Activated naive CD4-positive, alpha-beta T cell treated with Interleukin-2 at 50 U/mL for 16 hours (primary cell): ENCODE data around the gene SLC5A4.
"Not testable (repeated sequence)": the region's sequence is repeated elsewhere in the genome, so short reads cannot be mapped to it uniquely, and the experiment has no call there.

Source experiments
- DNase-seq: peaks from one replicate; pipeline ENCODE4 v3.0.0-alpha.2; 2020

SLC5A4 gene

DNA sequence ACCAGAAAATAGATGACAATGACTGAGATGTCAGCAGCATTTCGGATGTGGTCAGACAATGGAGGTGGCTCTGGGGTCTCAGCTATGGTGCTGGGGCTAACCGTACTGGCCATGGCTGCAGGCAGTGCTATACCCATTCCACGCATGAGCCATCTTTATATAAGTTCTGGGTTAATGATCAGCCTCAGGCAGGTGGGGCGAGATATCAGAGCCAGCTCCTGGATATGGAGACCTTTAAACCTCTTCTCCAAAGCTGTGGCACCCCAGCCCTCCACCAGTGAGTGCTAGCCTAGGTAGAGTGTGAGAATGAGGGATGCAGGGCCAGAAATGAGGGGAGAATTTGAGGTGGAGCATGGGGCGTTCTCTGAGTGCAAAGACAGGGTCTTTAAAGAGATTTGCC lies at the start of gene SLC5A4:
Gene SLC5A4, minus strand, starts transcription at position 131 of the 400 bp plus-strand sequence. Its CDS starts 18 bp downstream, at position 113.
- no peak for DNase-seq

DNA sequence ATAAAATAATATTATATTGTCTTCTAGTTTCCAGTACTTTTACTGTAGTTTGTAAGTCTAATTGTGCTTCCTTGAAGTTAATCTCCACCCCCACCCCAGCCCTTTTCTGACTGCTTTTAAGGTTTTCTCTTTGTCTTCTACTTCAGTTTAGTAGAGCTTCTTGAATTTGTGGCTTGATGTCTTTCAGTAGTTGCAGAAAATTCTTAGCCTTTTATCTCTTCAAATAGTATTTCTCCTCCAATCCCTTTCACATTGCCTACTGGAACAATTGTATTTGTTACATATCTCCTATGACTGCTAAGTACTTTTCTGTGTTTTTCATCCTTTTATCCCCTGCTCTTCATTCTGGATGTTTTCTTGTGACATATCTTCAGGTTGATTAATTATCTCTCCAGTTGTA lies 38.8 kb upstream of the SLC5A4 start:
- not testable (repeated sequence) for DNase-seq

DNA sequence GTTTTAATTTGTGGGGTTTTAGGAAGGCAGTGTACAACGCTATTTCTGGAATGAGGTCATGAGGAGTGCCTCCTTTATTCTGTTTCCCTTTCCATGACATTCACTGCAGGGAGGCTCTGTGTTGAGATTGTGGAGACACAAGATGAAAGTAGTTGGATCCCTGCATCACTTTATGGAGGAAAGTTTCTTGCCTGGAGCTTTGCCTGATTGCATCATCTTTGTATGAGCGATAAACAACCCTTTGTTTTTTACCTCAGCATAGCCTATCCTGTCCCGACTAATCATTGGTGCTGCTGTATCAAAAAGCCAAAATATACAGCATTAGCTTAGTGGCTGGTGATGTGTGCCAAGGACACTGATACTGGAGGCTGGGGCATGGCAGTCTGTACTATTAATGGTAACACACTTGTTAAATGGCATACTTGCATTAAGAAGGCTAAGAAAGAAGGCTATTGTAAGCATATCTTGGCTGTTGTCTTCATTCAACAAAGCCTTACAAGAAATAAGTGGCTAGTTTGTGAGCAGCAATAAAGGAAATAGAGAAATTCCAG lies 31.2 kb upstream of the SLC5A4 start:
- DNase-seq, result no peak

DNA sequence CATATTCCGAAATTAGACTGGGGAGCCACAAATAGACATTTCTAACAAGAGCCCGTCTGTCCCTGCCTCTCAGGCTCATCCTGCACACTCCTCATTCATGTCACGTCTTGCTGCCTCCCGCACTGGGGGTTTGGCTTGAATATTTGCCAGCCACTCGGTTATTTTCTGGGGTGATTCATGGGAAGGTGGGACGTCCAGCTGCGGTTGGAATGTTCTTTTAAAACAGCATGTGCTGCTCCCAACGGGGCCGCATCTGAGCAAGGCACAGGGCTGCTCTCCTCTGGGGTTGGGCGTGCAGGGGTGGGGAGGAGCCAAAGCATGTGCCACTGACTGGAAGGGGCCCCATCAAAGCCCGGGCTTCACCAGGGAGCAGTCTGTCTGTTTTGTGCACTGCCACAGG lies 25.9 kb upstream of the SLC5A4 start:
- DNase-seq, result no peak

DNA sequence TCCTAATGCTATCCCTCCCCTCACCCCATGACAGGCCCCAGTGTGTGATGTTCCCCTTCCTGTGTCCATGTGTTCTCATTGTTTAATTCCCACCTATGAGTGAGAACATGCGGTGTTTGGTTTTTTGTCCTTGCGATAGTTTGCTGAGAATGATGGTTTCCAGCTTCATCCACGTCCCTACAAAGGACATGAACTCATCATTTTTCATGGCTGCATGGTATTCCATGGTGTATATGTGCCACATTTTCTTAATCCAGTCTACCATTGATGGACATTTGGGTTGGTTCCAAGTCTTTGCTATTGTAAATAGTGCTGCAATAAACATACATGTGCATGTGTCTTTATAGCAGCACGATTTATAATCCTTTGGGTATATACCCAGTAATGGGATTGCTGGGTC lies 20.2 kb upstream of the SLC5A4 start:
- not testable (repeated sequence) for DNase-seq

DNA sequence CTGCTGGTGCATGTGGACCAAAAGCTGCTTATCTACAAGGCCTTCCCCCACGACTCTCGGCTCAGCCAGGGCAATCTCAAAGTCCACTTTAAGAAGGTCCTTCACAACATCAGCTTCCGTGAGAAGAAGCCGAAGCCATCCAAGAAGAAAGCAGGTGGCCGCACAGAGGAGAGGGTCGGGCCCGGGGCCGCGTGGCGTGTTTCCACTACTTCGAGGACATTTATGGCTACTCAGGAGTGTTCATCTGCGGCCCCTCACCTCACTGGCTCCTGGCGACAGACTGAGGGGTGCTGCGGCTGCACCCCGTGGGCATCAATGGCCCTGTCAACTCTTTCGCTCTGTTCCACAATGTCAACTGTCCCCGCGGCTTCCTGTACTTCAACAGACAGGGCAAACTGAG lies 16.2 kb upstream of the SLC5A4 start:
- no peak for DNase-seq

DNA sequence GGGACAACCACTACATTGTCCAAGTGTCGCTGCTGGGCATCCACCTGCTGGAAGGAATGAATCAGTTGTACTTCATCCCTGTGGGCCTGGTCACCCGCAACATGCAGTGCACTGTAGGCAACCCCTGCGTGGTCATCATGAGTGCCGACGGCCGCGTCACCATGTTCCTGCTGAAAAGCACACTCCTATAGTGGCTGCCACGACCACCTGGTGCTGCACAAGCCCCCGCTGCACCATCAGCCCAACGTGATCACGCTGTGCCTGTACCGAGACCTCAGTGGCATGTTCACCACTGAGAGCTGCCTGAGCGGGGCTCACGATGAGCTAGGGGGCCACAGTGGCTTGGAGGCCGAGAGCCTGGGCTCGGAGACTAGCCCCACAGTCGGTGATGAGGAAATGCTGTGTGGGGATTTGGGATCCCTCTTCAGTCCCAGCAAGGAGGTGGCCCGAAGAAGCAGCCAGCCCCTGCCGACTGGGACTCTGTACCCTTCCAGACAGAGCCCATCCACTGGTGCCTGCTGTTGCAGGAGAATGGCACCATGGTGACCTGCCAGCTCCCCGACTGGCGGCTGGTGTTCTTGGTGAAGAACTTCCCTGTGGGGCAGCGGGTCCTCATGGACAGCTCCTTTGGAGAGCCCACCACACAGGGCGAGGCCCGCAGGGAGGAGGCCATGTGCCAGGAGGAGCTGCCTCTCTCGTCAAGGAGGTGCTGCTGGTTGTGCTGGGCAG lies 15.7 kb upstream of the SLC5A4 start:
- no peak for DNase-seq

DNA sequence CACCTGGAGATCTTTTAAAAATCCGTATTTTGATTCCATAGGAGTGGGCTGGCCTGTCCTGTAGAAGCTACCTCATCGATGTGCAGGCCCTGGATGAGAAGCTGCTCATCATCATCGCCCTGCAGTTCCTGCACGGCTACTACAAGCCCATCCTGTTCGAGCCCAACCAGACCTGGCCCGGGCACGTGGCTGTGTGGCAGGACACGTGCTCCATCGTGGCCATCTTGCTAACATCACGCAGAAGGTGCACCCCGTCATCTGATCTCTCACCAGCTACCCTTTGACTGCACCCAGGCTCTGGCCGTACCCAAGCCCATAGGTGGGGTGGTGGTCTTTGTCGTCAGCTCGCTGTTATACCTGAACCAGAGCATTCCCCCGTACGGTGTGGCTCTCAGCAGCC lies 14.2 kb upstream of the SLC5A4 start:
- DNase-seq, result no peak

DNA sequence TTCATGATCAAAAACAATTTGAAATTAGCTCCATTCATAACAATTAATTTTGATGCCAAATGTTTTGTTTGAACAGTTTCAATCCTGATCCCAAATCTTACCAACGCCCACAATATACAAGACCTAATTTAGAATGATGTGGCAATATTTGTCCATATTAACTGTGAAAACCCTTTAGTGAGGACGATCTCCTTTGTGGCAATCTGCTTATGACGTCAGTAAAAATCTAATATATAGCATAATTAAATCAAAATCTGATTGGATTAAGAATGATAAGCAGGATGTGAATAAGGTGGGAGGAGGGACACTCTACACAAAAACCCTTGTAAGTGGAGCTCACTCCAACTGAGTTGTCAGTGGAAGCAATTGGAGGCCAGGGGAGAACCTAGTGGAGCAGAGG lies 11.9 kb upstream of the SLC5A4 start:
- no peak for DNase-seq

DNA sequence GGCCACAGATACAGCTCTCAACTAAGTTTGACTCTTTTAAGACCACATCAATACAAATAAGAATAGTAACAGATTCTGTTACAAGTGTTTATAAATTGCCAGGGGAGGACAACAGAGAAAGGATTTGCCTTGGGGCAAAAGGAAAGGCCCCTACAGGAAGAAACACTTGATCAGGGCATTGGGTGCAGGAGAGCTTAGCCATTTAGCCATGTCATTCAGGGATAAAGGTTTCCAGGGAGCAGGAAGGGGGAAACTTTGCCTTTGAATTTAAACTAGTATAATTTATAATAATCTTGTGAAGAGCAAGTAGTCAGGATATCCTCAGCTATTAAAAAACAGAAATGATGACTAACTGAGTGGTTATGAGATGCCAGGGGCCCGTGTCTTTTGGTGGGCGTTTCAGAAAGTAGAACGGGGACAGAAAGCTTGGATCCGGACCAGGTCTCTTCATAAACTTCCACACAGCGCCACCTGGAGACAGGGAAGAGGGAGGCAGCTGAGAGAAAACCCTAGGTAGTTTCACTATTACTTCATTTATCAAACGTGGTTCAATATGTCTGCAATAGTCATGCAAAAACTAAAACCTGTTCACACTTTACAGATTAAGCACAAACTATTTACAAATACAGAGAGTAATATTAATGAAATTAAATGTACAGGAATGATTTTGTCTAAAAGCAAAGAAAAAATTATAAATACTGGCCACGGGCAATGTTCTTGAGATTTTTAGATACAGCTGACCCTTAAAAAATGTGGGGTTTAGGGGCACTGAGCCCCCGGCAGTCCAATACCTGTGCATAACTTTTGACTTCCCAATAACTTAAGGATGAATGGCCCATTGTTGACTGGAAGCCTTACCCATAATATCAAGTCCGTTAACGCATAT lies 11.0 kb upstream of the SLC5A4 start:
- DNase-seq, result peak; percentile 77

DNA sequence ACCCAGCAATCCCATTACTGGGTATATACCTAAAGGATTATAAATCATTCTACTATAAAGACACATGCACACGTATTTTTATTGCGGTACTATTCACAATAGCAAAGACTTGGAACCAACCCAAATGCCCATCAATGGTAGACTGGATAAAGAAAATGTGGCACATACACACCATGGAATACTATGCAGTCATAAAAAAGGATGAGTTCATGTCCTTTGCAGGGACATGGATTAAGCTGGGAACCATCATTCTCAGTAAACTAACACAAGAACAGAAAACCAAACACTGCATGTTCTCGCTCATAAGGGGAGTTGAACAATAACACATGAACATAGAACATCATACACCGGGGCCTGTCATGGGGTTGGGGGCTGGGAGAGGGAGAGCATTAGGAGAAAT lies 8.5 kb upstream of the SLC5A4 start:
- not testable (repeated sequence) for DNase-seq

DNA sequence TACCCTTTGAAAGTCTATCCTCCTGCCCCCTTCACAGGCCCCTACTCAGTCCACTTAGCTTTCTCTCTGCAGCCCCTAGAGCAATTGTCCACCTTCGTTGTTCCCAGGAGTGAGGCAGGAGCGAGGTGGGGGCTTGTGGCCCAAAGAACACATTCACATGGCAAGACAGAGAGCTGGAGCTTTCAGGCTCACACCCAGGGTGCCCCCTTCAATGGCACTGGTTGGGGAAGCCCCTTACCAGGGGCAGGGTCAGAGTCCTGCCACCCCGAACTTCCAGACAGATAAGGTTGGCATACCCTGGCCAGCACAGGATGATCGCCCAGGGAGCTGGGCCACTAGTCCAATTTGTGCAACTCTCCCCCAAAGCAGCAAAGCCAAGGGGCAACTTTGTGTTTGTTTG lies 6.2 kb upstream of the SLC5A4 start:
- no peak for DNase-seq

DNA sequence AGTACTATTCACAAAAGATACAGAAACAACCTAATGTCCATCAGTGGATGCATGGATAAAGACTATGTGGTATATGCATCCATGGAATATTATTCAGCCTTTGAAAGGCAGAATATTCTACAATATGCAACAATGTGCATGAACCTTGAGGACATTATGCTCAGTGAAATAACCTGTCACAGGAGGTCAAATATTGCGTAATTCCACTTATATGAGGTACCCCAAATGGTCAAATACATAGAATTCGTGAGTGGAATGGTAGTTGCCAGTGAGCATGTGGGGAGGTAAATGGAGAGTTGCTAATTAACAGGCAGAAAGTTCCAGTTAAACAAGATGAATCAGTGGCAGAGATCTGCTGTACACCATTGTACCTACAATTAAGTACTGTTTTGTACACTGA lies 3.6 kb upstream of the SLC5A4 start:
- no peak for DNase-seq

DNA sequence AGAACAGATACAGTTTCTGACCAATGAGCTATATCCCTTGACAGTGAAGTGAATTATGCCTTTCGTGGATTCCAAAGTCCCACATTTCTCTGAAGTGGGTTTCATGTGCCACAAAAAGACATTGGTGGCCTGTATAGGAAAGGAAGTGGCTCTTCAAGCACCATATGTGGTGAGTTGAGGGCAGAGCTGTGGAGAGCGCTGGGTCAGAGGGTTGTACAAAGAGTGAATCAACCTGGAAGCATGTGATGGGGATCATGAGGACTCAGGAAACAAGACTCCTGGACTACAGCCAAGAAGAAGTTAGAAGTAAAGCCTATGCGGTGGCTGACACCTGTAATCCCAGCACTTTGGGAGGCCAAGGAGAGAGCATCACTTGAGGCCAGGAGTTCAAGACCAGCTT lies 579 bp upstream of the SLC5A4 start:
- no peak for DNase-seq

DNA sequence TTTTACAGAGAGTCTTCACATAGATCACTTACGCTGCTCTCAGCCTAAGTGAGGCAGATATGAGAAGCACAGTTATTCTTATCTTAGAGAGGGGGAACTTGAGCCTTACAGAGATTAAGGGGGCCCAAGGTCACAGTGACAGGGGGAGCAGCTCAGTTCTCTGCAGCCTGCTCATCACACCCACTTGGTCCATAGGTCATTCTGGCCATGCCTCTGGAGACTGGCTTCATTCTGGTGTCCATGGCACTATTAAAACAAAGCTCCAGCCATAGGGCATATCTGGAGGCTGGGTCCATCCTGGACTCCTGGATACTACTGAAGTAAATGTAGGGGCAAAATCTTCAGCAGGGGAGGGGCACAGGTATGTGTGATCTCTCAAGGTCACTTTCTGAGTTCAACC lies 5.9 kb downstream of the SLC5A4 start:
- no peak for DNase-seq

DNA sequence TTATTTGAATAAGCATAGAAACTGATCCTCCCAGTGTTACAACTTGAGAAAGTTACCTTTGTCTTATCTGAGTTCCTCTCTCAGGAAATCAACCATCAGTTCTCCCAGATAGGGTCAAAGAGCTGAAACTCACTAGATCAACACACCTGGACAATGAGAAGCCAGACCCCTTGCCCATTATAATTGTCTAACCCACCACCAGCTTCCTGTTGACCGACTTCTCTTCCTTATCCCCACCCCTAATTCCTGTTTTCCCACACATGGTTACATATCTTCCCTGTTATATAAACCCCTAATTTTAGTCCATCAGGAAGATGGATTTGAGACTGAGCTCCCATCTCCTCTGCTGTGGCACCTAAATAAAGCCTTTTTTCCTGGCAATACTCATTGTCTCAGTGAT lies 6.9 kb downstream of the SLC5A4 start:
- DNase-seq, result no peak

DNA sequence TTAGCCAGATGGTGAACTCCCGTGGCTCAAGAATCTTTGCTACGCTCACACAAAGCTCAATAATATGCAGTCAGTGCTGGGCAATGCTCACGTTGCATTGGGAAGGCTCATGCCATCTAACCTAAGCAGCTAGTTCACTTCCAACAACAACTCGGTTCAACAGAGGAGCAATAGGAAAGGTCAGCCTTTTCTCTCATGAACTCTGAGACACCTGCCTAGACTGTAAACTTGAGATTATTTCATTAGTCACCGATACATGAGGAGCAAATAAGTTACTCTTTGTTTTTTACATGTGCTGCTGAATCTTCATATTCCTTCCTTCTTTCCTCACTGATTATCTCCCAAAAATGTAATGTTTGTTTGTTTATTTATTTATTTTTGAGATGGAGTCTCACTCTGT lies 9.0 kb downstream of the SLC5A4 start:
- DNase-seq, result no peak

DNA sequence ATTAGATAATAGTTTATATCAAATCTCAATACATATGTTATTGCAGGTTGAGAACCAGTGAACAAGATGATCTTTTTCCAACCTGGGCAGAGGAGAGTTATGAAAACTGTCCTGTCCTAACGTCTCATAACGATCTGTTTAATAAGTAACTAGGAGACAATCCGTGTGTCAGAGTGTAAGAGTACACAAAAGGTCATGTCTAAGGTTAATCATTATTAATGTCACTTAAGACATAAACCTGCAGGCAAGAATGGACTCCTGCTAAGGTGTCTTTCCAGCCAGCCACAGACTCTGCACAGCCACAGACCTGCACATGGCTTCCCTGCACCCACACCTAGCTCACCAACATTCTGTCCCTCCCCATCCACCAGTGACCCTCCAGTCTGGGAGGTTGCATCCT lies 10.1 kb downstream of the SLC5A4 start:
- DNase-seq, result no peak

DNA sequence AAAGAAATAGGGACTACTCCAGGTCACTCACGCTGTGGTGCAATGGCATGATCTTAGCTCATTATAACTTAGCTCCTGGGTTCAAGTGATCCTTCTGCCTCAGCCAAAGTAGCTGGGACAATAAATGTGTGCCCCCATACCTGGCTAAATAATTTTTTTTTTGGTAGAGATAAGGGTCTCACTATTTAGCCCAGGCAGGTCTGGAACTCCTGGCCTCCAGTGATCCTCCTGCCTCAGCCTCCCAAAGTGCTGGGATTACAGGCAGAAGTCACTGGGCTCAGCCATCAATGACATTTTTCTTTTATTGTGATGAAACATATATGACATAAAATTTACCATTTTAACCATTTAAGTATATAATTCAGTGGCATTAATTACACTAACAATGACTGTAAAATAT lies 10.6 kb downstream of the SLC5A4 start:
- DNase-seq, result no peak

DNA sequence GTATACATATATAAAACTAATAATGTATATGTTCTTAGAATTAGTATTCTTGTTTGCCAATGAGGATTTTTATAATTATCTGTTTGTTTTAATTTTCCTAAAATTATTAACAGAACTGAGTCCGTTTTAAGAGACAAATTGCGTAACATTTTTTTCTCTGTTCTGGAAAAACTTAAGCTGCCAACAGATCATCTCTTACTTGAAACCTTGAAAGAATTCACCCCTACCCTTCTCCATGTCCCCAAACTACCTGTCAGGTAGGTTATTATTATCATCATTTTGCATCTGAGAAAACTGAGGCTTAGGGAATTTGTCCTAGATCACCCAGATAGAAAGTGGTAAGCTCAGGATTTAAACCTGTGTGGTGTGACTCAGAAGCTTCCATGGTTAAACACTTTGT lies 14.7 kb downstream of the SLC5A4 start:
- DNase-seq, result no peak

DNA sequence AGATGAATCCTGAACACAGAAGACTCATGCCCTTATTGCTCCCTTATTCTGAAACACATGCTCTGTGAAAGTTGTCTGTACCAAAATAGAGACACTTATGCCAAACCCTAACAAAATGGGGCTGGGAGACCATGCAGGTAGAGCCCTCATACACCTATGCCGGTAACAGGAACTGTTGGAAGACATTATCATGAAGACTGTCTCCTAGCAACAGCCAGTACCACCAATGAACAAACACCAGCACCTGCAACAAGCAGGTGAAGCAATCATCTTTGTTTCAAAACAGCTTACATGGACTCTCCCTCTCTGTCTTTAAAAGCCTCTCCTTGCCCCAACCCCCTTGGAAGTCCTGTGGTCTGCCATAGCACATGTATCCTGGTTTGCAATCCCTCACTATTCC lies 17.2 kb downstream of the SLC5A4 start:
- no peak for DNase-seq

DNA sequence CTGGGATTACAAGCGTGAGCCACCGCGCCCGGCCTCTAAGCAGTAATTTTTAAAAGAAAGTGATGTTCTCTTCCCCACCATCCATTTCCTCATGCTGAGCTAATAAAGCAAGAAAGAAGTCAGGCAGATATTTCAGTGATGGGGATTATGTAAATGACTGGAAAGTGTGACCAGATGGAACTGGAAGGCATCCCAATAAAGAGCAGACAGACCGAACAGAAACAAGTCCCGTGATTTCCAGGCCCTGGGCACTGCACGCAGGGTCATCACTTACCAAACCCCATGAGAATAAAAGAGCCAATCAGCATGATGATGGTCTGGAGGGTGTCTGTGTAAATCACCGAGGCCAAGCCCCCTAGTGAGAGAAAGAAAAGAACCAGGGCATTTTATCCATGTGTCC lies 18.2 kb downstream of the SLC5A4 start:
- DNase-seq, result no peak

DNA sequence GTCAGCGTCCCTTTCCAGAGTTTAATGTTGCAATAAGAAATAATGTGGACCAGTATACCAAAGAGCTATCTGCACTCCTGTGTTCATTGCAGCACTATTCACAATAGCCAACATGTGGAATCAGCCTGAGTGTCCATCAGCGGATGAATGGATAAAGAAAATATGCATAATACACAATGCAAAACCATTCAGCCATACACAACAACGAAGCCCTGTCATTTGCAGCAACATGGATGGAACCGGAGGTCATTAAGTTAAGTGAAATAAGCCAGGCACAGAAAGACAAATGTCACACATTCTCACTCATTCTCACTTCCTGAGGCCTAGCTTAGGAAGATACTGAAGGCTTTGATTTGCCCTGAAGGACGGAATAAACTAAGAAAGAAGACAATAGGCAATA lies 22.1 kb downstream of the SLC5A4 start:
- no peak for DNase-seq

DNA sequence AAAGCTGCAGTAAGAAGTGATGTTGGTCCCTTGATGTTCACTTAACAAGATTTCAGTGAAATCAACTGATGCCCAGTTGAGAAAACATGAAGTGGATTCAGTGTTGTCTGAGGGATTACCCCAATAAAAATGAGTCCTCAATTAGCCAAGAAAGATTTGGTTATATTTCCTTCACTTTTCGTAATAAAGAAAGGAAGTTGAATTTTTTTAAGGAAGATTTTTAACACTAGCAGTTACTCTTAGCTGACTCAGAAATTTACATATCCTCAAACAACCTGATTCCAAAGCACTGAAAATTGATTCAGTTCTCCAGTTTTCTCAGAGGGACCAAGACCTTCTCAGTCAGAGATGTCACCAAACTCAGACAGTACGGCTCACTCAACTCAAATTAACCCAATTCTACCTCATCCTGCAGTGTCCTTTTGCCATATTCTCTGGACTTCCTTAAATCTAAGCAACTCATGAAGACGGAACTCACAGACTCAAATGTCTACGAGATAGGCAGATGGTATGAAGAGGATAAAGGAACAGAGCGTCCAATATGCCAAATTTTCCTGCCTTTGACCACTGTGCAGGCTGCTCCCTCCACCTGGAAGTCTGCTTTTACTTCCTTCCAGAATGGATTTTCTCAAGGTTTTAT lies 22.8 kb downstream of the SLC5A4 start:
- DNase-seq, result no peak
